HG03432 (cell line): ENCODE results near the gene CATSPER4.

Experiments used
- ATAC-seq: cut with Tn5 transposase; IDR thresholded peaks from one replicate; pipeline ENCODE4 v1.9.1; 2021; ENCODE audit warnings: mild to moderate bottlenecking, moderate library complexity; ENCODE audit not compliant: unreplicated experiment

The CATSPER4 gene

GRCh38 chr1:26234644-26235370 is 44.4 kb downstream of the CATSPER4 start:
- no peak for ATAC-seq

- ATAC-seq = no peak
Observed at GRCh38 chr1:26237230-26237966, 47.0 kb downstream of the CATSPER4 start.

- no peak for ATAC-seq
Observed at GRCh38 chr1:26239936-26240335, 49.5 kb downstream of the CATSPER4 start.
